Stimulated activated naive CD4-positive, alpha-beta T cell (primary cell): ENCODE data around the gene BOD1L1.

ENCODE experiments used
- DNase-seq, 6 experiments: peaks; one replicate each; lab custom pipeline; 2025; lab: John Stamatoyannopoulos, UW

BOD1L1 gene

DNA sequence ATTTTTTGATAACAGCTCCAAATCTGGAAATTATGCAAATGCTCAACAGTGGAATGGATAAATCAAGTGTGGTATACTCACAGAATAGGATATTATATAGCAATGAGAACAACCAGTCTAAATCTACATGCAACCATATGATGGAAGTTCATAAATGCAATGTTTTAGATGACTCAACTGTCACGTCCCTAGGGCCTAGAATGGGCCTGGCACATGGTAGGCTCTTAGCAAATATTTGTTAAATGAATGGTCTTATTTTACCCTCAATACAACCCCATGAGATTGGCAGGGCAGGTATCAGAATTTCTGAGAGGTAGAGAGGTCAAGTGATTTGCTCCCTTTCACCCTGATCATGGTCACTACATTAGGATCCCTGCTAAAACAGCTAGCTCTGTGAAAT, 68.6 kb downstream of the BOD1L1 start:
- no peak for DNase-seq

DNA sequence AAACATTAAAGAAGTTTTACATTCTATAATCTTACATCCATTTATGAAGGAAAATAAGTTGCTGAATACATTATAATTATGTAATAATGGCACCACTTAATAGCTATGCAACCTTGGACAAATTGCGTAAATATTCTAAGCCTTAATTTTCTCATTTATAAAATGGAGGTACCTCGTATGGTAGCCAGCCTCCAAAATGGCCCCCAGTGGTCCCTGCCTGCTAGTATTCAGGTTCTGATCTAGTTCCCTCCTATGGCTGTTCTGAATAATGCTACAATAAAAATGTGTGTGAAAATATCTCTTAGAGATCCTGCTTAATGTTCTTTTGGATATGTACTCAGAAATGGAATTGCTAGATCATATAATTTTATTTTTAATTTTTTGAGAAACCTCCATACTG, 72.2 kb downstream of the BOD1L1 start:
- no peak for DNase-seq

DNA sequence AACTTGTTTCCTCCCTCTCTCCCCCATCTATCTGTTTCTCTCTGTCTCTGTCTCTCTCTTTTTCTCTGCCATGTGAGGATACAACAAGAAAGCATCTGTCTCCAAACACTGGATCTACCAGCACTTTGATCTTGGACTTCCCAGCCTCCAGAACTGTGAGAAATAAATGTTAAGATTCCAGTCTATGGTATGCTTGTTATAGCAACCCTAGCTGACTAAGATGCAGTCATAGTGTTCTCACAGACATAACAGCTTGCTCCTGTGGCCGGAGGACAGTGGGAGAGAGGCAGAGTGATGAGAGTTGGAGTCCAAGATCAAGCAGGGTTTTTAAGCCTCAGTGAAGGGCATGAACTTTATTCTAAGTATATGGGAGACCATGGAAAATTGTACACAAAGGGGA, 74.4 kb downstream of the BOD1L1 start:
- no peak for DNase-seq

DNA sequence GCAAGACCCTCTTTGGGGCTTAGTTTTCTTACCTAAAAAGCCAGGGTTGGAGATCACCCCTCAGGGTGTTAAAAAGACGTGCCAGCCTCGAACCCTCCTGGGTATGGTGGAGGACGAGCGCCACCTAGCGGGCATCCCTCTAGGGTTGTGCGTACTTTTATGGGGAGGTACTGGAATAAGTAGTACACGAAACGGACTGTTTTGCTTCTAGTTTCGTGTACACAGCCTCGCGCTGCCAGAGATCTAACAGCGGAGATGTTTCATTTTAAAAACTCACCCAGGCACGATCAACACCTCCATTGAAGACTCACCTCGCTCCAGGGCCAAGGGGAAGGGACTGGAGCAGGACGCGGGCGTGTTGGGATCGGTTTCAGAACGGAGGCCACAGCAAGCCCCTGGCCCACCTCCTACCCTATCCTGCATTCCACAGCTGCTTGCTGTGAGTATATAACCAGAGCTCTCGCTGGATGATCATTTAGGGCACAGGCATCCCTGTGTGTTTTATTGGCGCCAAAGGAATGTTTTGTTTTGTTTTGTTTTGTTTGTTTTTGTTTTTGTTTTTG, 78.5 kb downstream of the BOD1L1 start:
- DNase-seq: peak; percentile 43 to 77 (median 63)

DNA sequence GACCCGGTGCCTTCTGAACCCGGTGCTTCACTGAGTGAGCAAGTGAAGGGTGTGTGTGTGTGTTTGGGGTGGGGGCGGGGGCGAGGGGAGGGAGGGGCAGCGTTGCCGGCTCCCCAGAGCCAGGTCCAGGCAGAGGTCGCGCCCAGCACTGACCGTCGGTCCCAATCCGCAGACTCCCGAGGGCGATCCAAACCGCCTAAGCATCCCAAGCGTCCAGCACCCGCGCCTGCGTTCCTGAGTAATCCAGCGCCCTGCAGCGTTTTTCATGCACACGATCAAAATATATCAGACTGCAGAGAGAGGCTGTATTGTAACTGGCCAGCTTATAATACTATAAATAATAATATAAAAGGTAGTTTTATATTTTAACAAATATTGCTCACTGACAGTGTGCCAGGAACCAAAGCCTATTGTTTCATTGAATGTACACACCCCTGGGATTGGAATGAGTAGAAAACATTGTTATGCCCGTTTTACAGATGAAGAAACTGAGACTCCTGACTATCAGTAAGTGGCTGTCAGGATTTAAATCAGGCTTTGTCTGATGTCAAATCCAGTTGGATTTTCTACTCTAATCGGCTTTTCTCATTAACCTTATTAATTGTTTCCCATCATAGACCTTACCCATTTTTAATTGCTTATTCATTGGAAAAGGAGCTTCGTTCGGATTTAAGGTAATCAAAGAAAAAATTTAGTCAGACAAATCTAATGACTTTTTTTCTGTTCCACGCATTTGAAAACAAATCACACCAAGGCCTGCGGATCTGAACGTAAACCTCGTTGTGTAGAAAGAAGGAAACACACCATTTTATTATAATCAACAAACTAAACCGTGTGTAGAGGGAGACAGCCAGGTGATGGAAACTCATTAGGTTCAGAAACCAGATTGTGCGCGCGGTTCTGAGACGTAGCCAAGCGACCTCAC, 79.2 kb downstream of the BOD1L1 start:
- DNase-seq: no peak

DNA sequence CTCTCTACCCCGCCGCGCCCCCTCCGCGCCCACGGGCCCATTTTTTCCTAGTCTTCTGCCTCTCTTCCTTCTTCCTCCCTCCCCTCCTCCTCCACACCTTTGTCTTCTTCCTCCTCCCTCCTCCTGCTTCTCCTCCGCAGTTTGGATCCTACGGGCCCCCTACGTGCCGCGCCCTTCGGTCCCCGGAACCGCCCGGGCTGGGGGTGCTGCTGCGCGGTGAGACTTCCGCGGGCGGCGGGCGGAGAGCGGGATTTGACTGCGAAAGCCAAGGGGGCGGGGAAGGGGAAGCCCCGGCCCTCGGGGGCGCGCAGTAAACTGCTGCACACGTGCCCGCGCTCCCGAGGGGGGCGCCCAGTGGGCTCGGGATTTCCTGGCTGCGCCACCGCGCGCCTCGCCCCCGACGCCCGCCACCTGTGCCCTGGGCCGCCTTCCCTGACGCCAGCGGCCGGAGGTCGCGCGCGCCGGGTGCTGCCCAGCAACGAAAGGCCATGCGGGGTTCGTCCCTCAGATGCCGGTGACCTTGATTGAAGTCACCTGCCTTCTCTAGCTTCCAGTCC, 80.0 kb downstream of the BOD1L1 start:
- DNase-seq: peak in 4 of 6 experiments; percentile 8 to 37 (median 18)

DNA sequence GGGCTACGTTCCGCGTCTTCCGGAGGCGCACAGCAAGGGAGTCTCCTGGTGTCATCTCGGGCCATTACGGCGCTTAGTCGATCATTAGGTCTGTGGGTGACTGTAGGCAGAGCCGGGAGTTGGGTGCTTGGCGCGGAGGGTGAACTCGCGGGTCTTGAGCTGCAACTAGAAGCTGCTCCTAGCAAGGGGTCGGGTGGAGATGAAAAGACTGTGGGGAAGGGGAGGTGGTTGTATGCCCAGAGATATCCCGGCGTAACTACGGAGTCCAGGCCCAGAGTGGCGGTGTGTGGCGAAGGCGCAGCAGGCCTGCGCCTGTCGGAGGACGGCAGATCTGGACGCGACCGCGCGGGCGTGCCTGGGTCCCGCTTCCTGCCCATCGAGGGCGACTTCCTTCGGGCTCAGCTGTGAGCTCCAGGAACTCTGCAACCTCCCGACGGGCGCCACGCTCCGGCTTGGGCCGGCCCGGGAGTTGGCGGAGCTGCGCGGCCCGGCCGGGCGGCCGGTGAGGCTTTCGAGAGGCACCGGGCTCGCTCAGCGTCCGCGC, 80.5 kb downstream of the BOD1L1 start:
- peak in 1 of 6 experiments; percentile 32 for DNase-seq

DNA sequence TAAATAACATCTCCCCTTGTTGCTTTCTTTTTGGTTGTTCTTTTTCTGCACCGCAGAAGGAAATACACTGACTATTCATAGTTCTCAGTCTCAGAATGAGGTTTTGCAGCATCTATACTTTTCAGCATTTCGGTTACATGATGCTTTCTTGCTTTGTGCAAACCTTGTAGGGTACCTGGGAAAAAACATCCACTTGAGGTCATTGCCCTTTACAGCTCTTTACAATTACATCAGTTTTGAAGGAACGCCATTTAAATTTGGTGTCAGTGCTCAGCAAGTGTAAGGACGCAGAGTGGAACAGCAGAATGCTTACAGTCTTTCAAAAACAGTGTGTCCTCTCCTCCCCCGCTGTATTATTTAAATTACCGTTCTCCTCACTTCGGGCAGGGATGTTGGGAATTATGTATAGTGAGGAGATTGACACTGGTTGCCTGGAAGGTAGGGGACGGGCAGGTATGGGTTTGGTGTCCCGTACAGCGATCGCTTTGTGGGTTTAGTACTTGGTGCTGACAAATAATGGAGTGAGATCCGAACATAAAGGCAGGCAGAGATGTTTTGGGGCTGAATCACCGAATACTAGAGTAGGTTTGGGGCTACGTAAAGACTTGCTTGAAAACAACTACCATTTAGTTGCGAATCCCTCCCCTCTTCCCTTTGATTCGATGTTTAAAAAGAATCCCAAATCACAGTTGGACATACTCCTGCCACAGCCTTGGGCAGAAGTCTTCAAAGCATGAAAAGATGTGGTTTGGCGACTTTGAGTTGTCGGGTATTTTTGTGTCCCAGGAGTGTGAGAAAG, 81.2 kb downstream of the BOD1L1 start:
- DNase-seq: no peak

DNA sequence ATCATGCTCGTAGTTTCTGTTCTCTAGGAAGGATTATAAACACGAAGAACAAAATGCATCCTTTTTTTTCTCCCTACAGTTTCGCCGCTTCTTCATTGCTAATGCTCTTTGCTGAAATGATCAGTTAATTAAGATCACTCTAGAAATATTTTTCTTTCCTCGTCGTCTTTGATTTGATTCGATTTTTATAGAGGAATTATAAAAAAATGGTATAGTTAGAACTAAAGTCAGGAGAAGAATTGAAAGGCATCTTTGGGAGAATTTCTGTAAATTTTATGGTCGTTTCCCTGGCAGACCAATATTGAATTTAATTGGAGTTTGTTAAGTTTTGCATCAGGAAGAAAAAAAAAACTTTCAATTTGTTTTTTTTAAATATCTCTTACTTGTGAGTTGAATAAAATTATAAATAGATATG, 82.1 kb downstream of the BOD1L1 start:
- no peak for DNase-seq

DNA sequence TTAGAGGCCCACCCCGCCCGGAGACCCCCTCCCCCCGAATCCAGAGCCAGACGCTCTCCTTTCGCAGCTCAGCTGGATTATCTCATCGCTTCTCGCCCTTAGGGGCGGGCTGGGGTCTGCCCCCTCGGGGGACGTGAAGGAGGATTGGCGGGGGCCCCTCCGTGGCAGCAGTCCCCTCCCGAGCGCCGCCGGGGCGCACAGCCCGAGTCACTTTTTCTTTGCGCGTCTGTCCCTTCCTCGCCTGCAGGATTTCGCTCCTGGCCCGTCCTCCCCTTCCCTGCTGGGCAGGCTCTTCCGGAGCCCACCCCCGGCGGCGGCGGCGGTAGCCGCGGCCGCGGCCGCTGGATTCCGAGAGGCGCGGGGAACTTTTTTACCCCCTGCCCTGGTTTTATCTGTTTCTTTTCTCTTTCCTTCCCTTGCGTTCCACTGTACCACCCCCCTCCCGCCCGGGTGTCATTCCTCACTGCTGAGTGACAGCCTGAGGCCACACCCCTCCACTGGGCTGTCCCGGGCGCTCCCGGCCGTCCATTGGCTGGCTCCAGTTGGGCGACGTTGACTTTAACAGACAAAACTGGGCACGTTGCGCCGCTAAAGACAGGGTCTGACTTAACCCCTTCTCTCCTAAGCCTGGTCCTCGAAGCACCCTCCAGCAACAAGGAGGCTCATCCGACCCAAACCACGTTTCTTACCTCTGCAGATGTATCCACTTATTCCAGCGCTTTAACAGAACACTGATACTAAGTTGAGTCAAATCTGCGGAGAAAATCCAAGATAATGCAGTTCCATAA, 82.7 kb downstream of the BOD1L1 start:
- peak in 2 of 6 experiments; percentile 7 to 11 for DNase-seq

DNA sequence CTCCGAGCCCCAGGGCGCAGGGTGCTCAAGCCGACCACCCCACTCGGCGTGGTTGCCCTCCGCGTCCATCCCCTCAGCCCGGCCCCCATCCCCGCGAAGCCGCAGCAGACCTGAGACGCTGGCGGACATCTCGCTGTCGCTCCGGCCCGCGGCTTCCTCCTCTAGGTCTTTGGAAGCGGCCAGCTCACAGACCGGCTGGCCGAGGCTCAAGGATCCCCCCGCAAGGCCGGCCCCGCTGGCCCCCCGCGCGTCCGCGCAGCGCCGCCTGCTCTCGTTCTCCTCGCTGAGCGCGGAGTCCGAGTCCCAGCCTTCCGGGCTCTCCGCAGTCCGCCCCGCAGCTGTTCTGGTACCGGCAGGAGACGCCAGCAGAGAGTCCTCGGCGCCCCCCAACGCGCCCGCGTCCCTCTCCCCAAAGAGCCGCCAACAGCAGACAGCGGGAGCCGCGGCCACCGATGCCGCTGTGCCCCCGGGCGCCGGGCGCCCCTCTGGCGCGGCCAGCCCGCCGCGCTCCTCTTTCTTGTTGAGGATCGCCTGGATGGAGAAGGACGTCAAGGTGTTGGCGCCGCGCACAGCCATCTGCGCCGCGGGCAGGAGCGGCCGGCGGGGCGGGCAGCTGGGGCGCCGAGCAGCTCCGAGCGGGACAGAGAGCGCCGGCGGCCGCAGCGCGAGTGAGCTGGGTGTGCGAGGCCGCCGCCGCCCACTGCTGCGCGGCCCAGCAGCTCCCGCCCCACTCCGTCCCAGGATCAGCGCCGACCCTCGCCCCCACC, 83.5 kb downstream of the BOD1L1 start, which contains the start of gene NKX3-2:
Gene NKX3-2 (minus strand): TSS at position 670 of the 767 bp plus-strand sequence. CDS start 94 bp downstream, at position 576.
- peak in 2 of 6 experiments; percentile 10 to 14 for DNase-seq

DNA sequence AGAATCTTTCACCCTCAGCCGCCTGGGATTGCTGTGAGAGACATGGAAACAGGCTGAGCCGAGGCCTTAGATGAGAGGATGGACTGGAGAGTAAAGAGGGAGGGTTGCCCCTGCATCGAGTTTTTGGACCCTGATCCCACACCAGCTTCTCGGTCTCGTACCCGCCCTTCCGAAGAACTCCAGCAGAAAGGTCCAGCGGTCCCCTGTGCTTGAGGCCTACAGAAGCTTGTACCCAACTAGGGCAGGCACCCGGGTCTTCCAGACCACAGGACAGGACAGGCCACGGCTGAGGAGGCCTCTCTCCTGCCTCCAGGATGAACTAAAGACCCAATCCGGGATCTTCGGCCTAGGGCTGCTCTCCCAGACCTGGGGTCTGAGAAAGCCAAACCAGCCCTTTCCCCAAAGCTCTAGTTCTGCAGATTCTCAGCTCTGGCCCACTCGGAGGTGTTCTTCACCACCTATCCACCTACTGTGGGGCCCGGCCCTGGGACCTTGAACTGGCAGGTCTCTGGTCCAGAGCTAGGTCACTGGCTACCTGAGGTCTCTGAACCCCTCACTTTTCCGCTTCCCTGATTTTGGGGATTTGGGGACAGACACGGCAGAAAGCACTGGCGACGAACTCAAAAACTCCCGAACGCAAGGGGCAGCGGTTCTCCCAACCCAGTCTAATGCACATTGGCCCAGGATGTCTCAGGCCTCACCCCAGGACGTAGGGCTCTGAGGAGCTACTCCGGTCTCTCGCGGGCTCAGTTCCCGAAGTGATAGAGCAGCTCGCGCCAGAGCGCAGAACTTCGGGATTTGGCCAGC, 84.3 kb downstream of the BOD1L1 start:
- DNase-seq: no peak

DNA sequence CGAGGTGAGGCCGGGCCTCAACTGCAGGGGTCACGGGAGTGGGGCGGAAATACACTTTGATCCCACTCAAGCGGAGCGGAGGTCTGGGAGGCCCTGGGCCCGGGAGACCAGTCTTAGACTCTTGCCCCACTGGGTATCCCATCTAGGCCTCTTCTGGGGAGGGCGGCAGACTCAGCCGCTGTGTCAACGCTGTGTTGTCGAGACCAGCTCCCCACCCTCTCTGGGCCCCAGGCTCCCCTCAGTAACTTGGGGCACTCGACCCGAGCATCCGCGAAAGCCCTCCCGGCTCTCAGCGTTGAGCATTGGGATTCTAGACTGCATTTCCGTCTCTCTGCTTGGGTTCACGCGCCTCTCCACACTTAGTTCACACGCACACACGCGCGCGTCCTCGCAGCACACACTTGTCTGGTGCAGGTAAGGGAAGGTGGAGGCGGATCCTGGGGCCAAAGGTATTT, 84.9 kb downstream of the BOD1L1 start:
- DNase-seq: peak in 1 of 6 experiments; percentile 24

DNA sequence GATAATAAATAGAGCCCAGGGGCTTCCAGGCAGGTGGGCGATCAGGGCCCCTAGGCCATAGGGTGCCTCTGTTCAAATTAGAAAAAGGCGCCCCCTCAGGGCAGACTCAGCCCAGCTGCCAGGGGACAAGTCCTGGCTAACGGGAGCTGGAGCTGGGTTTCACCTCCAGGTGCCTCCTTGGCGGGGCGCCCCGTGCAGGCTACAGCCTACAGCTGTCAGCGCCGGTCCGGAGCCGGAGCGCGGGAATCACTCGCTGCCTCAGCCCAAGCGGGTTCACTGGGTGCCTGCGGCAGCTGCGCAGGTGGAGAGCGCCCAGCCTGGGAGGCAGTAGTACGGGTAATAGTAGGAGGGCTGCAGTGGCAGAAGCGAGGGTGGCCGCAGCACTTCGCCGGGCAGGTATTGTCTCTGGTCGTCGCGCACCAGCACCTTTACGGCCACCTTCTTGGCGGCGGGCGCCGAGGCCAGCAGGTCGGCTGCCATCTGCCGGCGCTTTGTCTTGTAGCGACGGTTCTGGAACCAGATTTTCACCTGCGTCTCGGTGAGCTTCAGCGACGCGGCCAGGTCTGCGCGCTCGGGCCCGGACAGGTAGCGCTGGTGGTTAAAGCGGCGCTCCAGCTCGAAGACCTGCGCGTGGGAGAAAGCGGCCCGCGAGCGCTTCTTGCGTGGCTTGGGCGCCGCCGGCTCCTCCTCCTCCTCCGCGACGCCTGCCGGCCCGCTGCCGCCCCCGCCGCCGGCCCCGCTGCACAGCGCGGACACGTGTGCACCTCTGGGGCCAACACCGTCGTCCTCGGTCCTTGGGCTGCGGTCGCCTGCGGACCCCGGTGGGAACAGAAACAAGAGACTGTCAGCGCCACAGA, 85.6 kb downstream of the BOD1L1 start:
- DNase-seq: peak in 1 of 6 experiments; percentile 24

DNA sequence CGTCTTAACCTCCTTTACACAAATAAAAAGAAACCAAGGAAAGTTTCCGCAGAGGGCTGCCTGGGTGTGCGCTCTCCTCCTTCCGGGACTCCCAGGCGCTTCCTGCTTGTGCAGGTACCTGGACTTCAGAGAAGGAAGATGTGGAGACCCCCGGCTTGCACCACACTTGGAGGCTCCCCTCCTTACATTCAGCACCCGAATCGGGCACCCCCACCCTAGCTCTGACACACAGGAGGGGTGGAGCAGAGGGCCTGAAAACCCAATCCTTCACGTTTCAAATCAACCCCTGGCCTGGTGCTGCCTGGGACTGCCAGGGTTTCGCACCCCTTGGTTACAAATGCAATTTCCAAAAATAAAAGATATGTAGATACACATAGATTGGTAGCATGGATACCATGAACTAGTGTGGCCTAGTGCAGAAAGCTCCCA, 86.3 kb downstream of the BOD1L1 start:
- DNase-seq: peak in 1 of 6 experiments; percentile 23

DNA sequence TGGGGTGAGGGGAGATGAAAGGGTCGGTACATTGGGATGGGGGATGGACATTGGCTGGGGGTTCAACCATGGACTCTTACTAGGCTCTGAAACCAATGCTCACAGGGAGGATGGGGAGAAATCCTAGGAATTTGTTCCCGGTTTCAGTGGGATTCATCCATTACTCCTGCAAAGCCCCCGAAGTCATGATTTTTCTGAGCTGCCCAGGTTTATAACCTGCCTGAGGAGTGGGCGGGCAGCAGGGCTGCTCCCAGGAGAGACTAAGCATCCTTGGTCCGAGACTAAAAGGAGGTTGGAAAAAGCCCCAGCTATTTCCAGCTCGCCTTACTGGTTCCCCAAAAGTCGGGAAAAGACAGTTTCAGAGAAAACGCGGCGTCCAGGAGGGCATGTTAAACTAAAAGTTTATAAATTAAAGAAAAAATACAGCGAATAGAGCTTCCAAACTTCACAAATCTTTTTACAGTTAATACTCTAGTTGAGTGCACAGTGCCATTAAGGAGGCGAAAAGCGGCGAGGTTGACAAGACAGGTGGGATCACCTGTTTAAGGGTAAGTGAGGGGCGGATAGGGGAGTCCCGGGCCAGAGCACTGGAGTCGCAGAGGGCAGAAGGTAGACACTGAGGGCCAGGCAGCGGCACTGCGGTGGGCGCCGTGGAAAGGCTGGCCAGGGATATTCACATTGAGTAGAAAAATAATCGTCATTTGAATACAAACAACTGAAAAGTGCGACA, 86.9 kb downstream of the BOD1L1 start:
- peak in 1 of 6 experiments; percentile 23 for DNase-seq
